ENCODE results near the gene OR5H2. TPM values are rescaled to one million over a fixed set of nuclear protein-coding genes. Genes with fewer than 3 reads are reported as not detected.

The OR5H2 gene
- total RNA-seq, 2 experiments from 2014 or later = not detected

Other genes with a start within 250 kb of the OR5H2 start
- gene GABRR3, start 247.2 kb upstream of the OR5H2 start, total RNA-seq = not detected
- not detected for gene OR5AC2, start 195.3 kb upstream of the OR5H2 start, total RNA-seq
- gene OR5H1, start 151.8 kb upstream of the OR5H2 start, total RNA-seq = not detected
- gene OR5H14, start 135.0 kb upstream of the OR5H2 start, total RNA-seq = not detected
- gene OR5H15, start 115.8 kb upstream of the OR5H2 start, total RNA-seq = not detected
- gene OR5H6, start 18.3 kb upstream of the OR5H2 start, total RNA-seq = not detected
- not detected for gene OR5K4, start 71.3 kb downstream of the OR5H2 start, total RNA-seq
- not detected for gene OR5K3, start 108.2 kb downstream of the OR5H2 start, total RNA-seq
- gene OR5K1, start 180.7 kb downstream of the OR5H2 start, total RNA-seq = not detected
- not detected for gene OR5K2, start 215.2 kb downstream of the OR5H2 start, total RNA-seq
- gene CLDND1, start 240.4 kb downstream of the OR5H2 start, total RNA-seq = 100 to 1,000 TPM; 199 to 208 TPM
- 1 to 10 TPM; 2.8 to 3.0 TPM for gene GPR15, start 249.5 kb downstream of the OR5H2 start, total RNA-seq